Smooth muscle cell (in vitro differentiated cells): ENCODE measurements around the gene DAZAP1. TPM values are rescaled to one million over a fixed set of nuclear protein-coding genes. Genes with fewer than 3 reads are reported as not detected.

ENCODE experiments used
- DNase-seq: peaks from one replicate; lab custom pipeline; 2025; ENCODE audit not compliant: unreplicated experiment; lab: John Stamatoyannopoulos, UW
- H2AFZ ChIP-seq: fragments of 200-600 bp; sonication (generic); 2 replicates; pipeline ENCODE4 v1.6.0; 2016; ENCODE audit warnings: antibody characterized with exemption, low read depth, mild to moderate bottlenecking
- H3F3A ChIP-seq: fragments of 200-600 bp; sonication (generic); 2 replicates; pipeline ENCODE4 v1.6.0; 2017; ENCODE audit warnings: antibody characterized with exemption, low read depth
- H3K27ac ChIP-seq: fragments of 200-600 bp; sonication (generic); 2 replicates; pipeline ENCODE4 v1.5.1; 2016; ENCODE audit warnings: low read depth, mild to moderate bottlenecking
- H3K27me3 ChIP-seq: fragments of 200-600 bp; sonication (generic); 2 replicates; pipeline ENCODE4 v1.6.1; 2016; ENCODE audit warnings: low read depth, mild to moderate bottlenecking
- H3K36me3 ChIP-seq: fragments of 200-600 bp; sonication (generic); 2 replicates; pipeline ENCODE4 v1.5.1; 2016; ENCODE audit warnings: low read depth
- H3K4me1 ChIP-seq: fragments of 200-600 bp; sonication (generic); 2 replicates; pipeline ENCODE4 v1.5.1; 2016; ENCODE audit warnings: low read depth
- H3K4me2 ChIP-seq: fragments of 200-600 bp; sonication (generic); 2 replicates; pipeline ENCODE4 v1.6.0; 2016; ENCODE audit warnings: mild to moderate bottlenecking
- H3K4me3 ChIP-seq: fragments of 200-600 bp; sonication (generic); 2 replicates; pipeline ENCODE4 v1.5.1; 2016; ENCODE audit warnings: mild to moderate bottlenecking
- H3K79me2 ChIP-seq: fragments of 200-600 bp; sonication (generic); 2 replicates; pipeline ENCODE4 v1.6.0; 2016; ENCODE audit warnings: low read depth, mild to moderate bottlenecking
- H3K9ac ChIP-seq: fragments of 200-600 bp; sonication (generic); 2 replicates; pipeline ENCODE4 v1.6.0; 2016; ENCODE audit warnings: low read depth
- H3K9me3 ChIP-seq: fragments of 200-600 bp; sonication (generic); replicated peaks from 2 replicates; pipeline ENCODE4 v1.5.1; 2016; ENCODE audit warnings: low read depth
- H4K20me1 ChIP-seq: fragments of 200-600 bp; sonication (generic); 2 replicates; pipeline ENCODE4 v1.6.0; 2016; ENCODE audit warnings: low read depth
- WGBS: methylation state at CpG from one replicate; pipeline ENCODE4 v1.1.7; 2016; ENCODE audit warnings: low lambda C conversion rate; 5-methylcytosine and 5-hydroxymethylcytosine counted together
- polyA plus RNA-seq: library from polyadenylated mRNA; unstranded; fragments of >200 nt; fragmentation: Nextera tagmentation; extraction: Ambion mirVana; gene quantifications from 2 replicates; pipeline ENCODE4 v1.2.1, GENCODE V29; 2016
- total RNA-seq: library from RNA; depleted of rRNA; stranded (reverse); fragments of >200 nt; gene quantifications from 2 replicates; pipeline ENCODE4 v1.2.3, GENCODE V29; 2014
- TF ChIP-seq, protein P1 (sequence below): fragments of 200-600 bp; sonication (generic); IDR thresholded peaks from 2 replicates; pipeline ENCODE4 v1.5.1; 2017; ENCODE audit warnings: borderline replicate concordance, mild to moderate bottlenecking, antibody characterized with exemption; ENCODE audit not compliant: insufficient read depth, poor library complexity, severe bottlenecking

DAZAP1 gene
- total and polyA plus RNA-seq, 2 experiments from 2014 or later, result 35.5 to 41.7 TPM

DNA sequence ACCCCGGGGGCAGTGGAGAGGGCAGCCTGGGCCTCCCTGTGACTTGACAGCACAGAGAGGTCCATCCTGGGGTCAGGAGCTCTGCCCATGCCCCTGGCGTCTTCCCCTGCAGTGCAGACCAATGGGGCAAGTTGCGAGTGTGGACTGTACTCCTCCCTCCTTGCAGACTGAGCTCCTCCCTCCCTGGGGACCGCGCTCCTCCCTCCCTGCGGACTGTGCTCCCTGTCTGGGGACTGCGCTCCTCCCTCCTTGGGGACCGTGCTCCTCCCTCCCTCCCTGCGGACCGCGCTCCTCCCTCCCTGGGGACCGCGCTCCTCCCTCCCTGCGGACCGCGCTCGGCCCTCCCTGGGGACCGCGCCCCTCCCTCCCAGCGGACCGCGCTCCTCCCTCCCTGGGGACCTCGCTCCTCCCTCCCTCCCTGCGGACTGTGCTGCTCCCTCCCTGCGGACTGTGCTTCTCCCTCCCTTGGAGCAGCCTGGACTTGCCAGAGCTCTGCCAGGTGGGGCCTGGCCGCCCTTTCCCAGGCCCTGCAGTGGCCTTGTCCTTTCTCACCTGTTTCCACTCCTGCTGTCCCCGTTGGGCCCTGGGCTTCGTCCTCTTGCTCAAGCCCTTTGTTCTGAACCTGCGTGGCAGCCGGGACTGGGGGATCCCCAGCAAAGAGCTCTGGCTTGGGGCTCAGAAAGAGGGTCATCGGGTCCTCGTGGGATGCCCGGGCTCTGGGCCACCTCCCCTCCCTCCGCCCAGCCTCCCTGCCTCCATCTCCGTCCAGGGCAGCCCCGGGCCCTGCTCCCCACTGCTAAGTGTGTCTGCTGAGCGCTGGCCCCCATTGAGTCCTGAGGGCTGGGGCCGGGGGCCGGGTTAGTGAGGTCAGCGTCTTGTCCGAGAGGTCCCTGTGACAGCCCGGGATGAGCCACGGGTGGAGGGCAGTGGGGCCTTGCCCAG, 12.9 kb upstream of the DAZAP1 start:
- Histone ChIP-seq H3K4me1 (no peaks in the 10 kb centered on the region), H3K27me3 (no peaks in the 10 kb centered on the region), H3K9ac (no peak overlapping the region), H2AFZ (no peak overlapping the region), H4K20me1 (no peaks in the 10 kb centered on the region), H3K79me2 (no peaks in the 10 kb centered on the region), H3K4me3 (no peak overlapping the region), H3K27ac (no peak overlapping the region), H3K4me2 (no peak overlapping the region), H3F3A (no peaks in the 10 kb centered on the region), H3K36me3 (no peaks in the 10 kb centered on the region), H3K9me3 (no peaks in the 10 kb centered on the region)
- 89% methylated on average over 20 of the region's 43 CpGs for WGBS
- TF ChIP-seq, protein P1, sequence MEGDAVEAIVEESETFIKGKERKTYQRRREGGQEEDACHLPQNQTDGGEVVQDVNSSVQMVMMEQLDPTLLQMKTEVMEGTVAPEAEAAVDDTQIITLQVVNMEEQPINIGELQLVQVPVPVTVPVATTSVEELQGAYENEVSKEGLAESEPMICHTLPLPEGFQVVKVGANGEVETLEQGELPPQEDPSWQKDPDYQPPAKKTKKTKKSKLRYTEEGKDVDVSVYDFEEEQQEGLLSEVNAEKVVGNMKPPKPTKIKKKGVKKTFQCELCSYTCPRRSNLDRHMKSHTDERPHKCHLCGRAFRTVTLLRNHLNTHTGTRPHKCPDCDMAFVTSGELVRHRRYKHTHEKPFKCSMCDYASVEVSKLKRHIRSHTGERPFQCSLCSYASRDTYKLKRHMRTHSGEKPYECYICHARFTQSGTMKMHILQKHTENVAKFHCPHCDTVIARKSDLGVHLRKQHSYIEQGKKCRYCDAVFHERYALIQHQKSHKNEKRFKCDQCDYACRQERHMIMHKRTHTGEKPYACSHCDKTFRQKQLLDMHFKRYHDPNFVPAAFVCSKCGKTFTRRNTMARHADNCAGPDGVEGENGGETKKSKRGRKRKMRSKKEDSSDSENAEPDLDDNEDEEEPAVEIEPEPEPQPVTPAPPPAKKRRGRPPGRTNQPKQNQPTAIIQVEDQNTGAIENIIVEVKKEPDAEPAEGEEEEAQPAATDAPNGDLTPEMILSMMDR, result no peak
- no peak for DNase-seq

DNA sequence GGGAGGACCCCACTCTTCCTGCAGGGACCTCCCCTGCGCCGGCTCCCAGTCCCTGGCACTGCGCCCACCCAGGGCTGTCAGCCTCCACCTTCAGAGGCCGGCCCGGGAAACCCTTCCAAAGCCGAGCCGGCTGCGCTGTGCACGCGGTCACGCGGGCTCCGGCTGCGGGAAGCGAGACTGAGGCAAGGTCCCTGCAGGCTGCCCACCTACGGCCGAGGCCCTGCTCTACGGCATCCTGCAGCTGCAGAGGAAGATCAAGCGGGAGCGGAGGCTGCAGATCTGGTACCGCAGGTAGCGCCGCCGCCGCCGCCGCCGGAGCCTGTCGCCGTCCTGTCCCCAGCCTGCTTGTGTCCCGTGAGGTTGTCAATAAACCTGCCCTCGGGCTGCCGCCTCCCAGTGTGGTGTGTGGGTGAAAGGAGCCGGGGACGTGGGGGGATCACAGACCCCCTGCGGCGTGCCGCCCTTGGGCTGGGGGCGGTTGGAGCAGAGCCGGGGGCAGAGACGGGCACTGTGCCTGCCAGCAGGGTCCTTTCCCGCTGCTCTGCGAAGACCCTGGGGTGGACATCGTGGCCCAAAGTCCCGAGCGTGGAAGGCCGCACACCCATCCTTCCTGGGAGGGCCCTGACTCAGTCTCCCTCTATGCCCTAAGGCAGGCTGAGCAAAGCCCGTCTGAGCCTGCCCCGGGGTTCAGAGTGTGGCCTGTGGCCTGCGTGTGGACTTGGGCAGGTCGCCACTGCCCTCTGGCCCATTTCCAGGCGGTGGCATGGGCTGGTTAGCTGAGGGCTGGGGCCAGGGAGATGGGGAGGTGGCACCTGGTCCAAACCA, 12.0 kb upstream of the DAZAP1 start:
- Histone ChIP-seq H3K27ac (no peak overlapping the region), H2AFZ (no peak overlapping the region), H3K4me3 (no peak overlapping the region), H3K4me2 (no peak overlapping the region), H3F3A (no peaks in the 10 kb centered on the region), H3K9ac (no peak overlapping the region), H3K27me3 (no peaks in the 10 kb centered on the region), H3K4me1 (no peaks in the 10 kb centered on the region), H3K79me2 (no peaks in the 10 kb centered on the region), H3K9me3 (no peaks in the 10 kb centered on the region), H4K20me1 (no peaks in the 10 kb centered on the region), H3K36me3 (no peaks in the 10 kb centered on the region)
- TF ChIP-seq, protein P1, result no peak
- no peak for DNase-seq
- 94% methylated on average over 43 of the region's 52 CpGs for WGBS

DNA sequence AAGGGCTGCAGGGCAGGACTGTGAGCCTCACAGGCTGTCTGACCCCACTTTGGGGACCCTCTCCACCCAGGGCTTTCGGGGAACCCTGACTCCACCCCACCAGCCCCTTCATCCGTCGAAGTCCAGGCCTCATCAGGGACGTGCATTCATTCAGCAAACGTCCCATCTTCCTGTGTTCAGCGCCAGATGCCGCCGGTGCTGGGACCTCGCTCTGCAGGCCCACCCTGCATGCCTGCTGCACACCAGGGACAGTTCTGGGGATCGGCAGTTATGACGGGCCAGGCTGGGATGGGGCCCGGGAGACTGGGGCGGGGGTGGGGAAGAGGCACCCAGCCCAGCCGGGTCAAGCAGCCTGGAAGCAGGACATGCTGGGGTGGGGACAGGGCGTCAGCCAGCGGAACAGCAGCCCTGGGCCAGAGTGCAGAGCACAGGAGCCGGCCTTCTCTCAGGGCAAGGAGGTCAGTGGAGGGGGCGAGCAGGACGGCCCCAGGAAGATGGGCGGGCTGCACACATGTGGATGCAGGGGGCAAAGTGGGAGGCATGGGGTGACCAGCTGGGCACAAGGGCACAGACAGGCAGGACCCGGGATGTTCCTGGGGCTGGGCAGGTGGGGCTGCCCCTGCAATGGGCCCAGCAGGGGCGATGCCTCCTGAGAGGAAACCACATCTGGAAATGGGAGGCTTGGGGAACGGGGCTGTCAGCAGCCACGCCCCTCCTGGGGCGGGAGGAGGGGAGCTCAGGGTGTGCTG, 11.2 kb upstream of the DAZAP1 start:
- 87% methylated on average over 20 of the region's 25 CpGs for WGBS
- Histone ChIP-seq H3K79me2 (no peaks in the 10 kb centered on the region), H3F3A (no peaks in the 10 kb centered on the region), H3K4me1 (no peaks in the 10 kb centered on the region), H3K4me2 (no peak overlapping the region), H3K9me3 (no peaks in the 10 kb centered on the region), H3K4me3 (no peak overlapping the region), H4K20me1 (no peaks in the 10 kb centered on the region), H3K27me3 (no peaks in the 10 kb centered on the region), H3K9ac (no peak overlapping the region), H3K27ac (no peak overlapping the region), H3K36me3 (no peaks in the 10 kb centered on the region), H2AFZ (no peak overlapping the region)
- no peak for DNase-seq
- TF ChIP-seq, protein P1, result no peak
